Measurements from ENCODE around the gene LIMS2.
A peak's percentile ranks its signal among the peaks of the same experiment; 100 is the strongest.

Gene LIMS2

GRCh38 chr2:127659408-127660290 lies 15.7 kb downstream of the LIMS2 start:
- no peak for DNase-seq (ENCODE audit: low read depth in 2 of 3, low spot score in 1 of 3)

- no peak for DNase-seq (ENCODE audit: low read depth in 2 of 3, low spot score in 1 of 3)
Measured at GRCh38 chr2:127658641-127659407, 16.5 kb downstream of the LIMS2 start.

- no peak for DNase-seq (ENCODE audit: low read depth in 2 of 3, low spot score in 1 of 3)
Measured at GRCh38 chr2:127658146-127658545, 17.2 kb downstream of the LIMS2 start.

DNA sequence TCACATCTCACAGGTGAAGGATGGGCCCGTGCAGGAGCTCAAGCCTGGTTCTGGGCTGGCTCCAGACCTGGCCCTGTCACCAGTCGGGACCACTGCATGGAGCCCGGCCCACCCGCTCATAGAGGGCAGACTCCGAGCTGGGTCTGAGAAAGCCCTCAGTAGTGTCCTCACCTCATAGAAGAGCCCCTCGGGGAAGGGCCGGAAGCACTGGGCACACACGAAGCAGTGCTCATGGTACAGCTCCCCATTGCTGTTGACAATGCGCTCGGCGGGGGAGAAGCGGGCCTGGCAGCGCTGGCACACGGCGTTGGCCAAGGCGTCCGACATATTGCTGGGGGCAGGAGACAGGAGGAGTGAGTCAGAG lies 18.1 kb downstream of the LIMS2 start:
- DNase-seq (ENCODE audit: low read depth in 2 of 3, low spot score in 1 of 3): no peak

GRCh38 chr2:127656569-127657231 lies 18.6 kb downstream of the LIMS2 start:
- no peak for DNase-seq (ENCODE audit: low read depth in 2 of 3, low spot score in 1 of 3)

- DNase-seq (ENCODE audit: low read depth in 2 of 3, low spot score in 1 of 3): no peak
Measured at GRCh38 chr2:127655209-127656073, 19.9 kb downstream of the LIMS2 start.

- no peak for DNase-seq (ENCODE audit: low read depth in 2 of 3, low spot score in 1 of 3)
Measured at GRCh38 chr2:127654838-127655175, 20.5 kb downstream of the LIMS2 start.

DNA sequence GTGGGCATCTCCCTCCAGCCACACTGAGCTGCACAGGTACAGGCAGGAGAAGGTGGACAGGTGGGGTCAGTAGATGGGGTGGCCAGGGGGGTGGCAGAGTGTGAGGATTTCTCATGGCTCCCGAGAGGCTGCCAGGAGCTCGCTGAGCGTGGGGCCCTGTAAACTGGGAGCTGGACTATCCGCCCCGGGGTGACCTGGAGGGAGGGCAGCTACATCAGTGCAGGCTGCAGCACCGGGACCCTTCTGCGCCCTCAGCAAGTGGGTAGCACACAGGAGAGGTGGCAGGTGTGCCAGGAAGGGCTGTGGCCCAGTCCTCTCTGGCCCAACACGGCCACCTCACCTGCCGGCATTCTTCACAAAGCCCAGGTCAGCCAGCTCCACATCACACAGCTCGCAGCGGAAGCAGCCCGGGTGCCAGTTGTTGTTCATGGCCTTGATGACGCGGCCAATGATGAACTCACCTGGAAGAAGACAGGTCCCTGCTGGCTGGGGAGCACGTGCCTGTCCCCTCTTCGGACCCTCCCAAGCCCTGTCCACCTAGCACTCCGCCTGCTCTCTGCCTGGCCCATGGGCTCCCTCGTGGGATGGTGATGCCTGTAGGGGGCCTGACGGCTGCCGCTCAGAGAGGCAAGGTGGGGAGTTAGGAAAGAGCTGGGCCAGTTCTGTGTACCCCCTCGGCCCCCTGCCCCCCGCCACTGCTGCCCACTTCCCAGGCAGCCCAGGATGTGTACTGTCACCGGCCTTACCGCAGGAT lies 21.1 kb downstream of the LIMS2 start:
- no peak for DNase-seq (ENCODE audit: low read depth in 2 of 3, low spot score in 1 of 3)

- no peak for DNase-seq (ENCODE audit: low read depth in 2 of 3, low spot score in 1 of 3)
Measured at GRCh38 chr2:127653421-127654083, 21.8 kb downstream of the LIMS2 start.

DNA sequence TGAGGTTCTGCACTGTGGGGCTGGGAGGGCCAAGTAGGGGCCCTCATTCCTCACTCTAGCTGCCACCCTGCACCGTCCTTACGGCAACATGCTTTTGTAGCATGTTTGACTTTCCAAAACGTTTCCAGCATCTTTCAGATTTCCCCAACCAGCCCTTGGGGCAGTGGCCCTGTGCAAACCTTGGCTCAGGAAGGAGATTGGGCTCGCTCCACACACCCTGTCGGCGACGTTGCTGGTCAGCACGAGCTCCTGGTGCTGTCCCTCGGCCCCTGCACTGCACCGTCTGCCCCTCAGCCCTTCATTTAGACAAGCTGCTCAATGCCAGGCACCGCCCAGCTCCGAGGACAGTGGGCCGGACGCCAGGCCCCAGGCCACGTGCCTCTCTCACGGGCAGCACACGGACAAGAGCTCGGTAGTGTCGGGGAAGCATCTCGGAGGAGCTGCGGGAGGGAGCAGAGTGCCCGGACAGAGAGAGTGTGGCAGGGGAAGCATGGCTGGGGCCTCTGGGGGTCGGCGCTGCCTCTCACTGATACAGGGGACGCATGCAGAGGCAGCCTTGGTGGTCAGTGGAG lies 22.5 kb downstream of the LIMS2 start:
- no peak for DNase-seq (ENCODE audit: low read depth in 2 of 3, low spot score in 1 of 3)

GRCh38 chr2:127651971-127652550 lies 23.3 kb downstream of the LIMS2 start:
- no peak for DNase-seq (ENCODE audit: low read depth in 2 of 3, low spot score in 1 of 3)

DNA sequence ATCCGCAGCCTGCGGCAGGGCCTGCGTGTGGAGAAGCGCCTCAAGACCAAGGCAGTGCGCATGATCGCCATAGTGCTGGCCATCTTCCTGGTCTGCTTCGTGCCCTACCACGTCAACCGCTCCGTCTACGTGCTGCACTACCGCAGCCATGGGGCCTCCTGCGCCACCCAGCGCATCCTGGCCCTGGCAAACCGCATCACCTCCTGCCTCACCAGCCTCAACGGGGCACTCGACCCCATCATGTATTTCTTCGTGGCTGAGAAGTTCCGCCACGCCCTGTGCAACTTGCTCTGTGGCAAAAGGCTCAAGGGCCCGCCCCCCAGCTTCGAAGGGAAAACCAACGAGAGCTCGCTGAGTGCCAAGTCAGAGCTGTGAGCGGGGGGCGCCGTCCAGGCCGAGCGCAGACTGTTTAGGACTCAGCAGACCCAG lies 23.9 kb downstream of the LIMS2 start:
- DNase-seq (ENCODE audit: low read depth in 2 of 3, low spot score in 1 of 3): no peak

DNA sequence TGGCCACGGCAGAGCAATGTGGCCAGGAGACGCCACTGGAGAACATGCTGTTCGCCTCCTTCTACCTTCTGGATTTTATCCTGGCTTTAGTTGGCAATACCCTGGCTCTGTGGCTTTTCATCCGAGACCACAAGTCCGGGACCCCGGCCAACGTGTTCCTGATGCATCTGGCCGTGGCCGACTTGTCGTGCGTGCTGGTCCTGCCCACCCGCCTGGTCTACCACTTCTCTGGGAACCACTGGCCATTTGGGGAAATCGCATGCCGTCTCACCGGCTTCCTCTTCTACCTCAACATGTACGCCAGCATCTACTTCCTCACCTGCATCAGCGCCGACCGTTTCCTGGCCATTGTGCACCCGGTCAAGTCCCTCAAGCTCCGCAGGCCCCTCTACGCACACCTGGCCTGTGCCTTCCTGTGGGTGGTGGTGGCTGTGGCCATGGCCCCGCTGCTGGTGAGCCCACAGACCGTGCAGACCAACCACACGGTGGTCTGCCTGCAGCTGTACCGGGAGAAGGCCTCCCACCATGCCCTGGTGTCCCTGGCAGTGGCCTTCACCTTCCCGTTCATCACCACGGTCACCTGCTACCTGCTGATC lies 24.4 kb downstream of the LIMS2 start:
- no peak for DNase-seq (ENCODE audit: low read depth in 2 of 3, low spot score in 1 of 3)

DNA sequence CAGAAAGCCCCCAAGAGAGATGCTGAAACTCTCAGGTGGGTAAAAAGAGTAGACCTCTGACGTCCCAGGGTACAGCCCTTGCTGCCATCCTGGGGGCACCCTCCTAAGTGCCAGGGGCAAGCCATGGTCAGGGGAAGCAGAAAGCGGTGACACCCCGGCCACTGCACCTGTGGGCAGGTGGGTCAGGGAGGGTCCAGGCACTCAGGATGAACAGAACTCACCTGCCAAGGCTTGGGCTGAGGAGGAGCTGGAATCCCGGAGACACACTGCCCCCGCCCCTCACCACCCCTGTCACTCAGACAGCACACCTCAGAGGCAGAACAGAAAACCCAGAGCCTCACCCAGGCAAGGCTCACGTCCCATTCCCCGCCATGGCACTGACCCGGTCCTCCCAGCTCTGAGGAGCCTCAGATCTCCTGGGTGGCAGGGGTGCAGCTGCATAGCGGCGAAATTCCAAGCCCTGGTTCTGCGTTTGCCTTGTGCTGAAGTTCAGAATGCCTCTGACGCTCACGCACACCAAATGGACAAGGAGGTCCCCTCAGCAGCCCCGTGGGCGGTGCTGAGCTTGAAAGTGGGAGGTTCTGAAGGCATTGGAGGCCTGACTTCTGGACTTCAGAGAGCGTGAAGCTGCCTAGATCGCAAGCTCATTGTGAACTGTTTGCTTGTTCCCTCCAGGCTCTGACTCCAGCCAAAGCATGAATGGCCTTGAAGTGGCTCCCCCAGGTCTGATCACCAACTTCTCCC lies 25.1 kb downstream of the LIMS2 start:
- DNase-seq (ENCODE audit: low read depth in 2 of 3, low spot score in 1 of 3): no peak

DNA sequence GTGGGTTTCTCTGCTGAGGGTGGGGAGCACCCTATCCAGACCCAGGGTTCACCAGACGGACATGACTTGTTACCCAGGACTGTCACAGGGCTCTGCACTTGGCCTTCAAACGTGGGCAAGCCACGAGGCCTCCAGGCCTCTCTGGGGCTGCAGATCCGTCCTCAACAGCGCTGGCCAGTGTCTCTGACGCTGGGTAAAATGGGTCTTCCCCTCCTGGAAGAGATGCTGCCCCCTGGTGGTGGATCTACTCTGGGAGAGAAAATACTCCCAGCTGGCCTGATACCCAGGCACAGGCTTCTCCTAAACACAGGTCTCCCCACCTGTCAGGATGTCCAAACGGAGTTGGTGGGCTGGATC lies 25.7 kb downstream of the LIMS2 start:
- DNase-seq (ENCODE audit: low read depth in 2 of 3, low spot score in 1 of 3): peak; percentile 65 to 95 (median 84)

DNA sequence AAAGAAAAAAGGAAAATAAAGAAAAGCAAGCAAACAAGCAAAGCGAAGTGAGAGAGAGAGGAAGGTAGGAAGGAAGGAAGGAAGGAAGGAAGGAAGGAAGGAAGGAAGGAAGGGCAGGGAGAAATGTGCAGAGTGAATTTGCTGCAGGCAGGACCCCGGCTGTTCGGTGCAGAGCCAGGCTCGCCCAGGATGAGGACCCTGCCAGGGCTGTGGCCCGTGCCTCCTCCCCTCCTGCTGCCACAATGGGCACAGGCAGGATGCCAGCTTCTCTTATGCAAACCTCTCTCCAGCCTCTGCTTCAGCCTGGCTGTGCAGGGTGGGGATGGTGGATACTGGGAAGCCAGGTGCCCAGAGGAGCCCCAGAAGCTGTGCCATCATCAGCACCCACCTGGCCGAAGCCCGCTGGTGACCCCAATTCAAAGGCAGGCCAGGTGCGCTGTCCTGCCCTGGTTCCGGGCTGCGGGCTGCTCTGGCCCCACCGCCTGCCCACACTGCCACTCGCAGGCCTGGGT lies 26.2 kb downstream of the LIMS2 start:
- no peak for DNase-seq (ENCODE audit: low read depth in 2 of 3, low spot score in 1 of 3)

DNA sequence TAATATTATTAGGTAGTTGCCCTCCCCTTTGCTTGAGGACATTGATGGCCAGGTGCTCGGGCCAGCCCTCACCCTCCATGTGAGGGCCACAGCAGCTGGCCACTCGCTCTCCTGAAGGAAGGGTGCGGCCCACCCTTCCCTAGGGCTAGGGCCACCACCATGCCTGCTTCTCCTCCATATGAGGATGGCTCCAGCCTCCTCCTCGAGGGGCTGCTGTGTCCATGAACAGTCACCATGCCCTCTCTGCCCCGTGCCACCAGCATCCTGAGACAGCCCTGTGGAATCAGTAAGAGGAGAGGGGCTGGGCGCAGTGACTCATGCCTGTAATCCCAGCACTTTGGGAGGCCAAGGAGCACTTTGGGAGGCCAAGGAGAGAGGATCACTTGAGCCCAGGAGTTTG lies 27.0 kb downstream of the LIMS2 start:
- DNase-seq (ENCODE audit: low read depth in 2 of 3, low spot score in 1 of 3): no peak
